Activated CD8-positive, alpha-beta memory T cell treated with anti-CD3 and anti-CD28 coated beads for 24 hours (primary cell): ENCODE results near the gene DENND4C.
"Not testable (repeated sequence)": the region's sequence is repeated elsewhere in the genome, so short reads cannot be mapped to it uniquely, and the experiment has no call there.

Experiments used
- DNase-seq: peaks from one replicate; pipeline ENCODE4 v3.0.0-alpha.2; 2020

DENND4C gene

GRCh38 chr9:19378164-19378563 is 147.7 kb downstream of the DENND4C start:
- no peak for DNase-seq

- DNase-seq, result no peak
These were observed 148.2 kb downstream of the DENND4C start for GRCh38 chr9:19378647-19379046.

GRCh38 chr9:19379283-19379682 is 148.8 kb downstream of the DENND4C start:
- DNase-seq, result peak; percentile 66

GRCh38 chr9:19379697-19380046 is 149.2 kb downstream of the DENND4C start:
- DNase-seq, result no peak

GRCh38 chr9:19380826-19381075 is 150.3 kb downstream of the DENND4C start:
- DNase-seq, result no peak

GRCh38 chr9:19381656-19382055 is 151.2 kb downstream of the DENND4C start:
- DNase-seq, result no peak

- DNase-seq, result not testable (repeated sequence)
These were observed 154.7 kb downstream of the DENND4C start for GRCh38 chr9:19385212-19385611.

- no peak for DNase-seq
These were observed 155.5 kb downstream of the DENND4C start for GRCh38 chr9:19385786-19386501.

GRCh38 chr9:19386502-19387044 is 156.1 kb downstream of the DENND4C start:
- no peak for DNase-seq

GRCh38 chr9:19387317-19387716 is 156.8 kb downstream of the DENND4C start:
- DNase-seq, result no peak

GRCh38 chr9:19389539-19389938 is 159.0 kb downstream of the DENND4C start:
- not testable (repeated sequence) for DNase-seq

- no peak for DNase-seq
These were observed 167.4 kb downstream of the DENND4C start for GRCh38 chr9:19397845-19398244.

GRCh38 chr9:19403231-19403630 is 172.7 kb downstream of the DENND4C start:
- not testable (repeated sequence) for DNase-seq

GRCh38 chr9:19404283-19405075 is 174.0 kb downstream of the DENND4C start:
- DNase-seq, result no peak

- no peak for DNase-seq
These were observed 175.3 kb downstream of the DENND4C start for GRCh38 chr9:19405771-19406170.

GRCh38 chr9:19408316-19408692 is 177.8 kb downstream of the DENND4C start:
- DNase-seq, result no peak

- peak; percentile 99 for DNase-seq
These were observed 178.4 kb downstream of the DENND4C start, which contains the start of gene ACER2 for GRCh38 chr9:19408693-19409400. ACER2 (plus strand) TSS chr9:19409009; CDS start chr9:19409085, 76 bp downstream.

GRCh38 chr9:19409401-19410194 is 179.1 kb downstream of the DENND4C start:
- DNase-seq, result no peak

GRCh38 chr9:19410195-19410503 is 179.7 kb downstream of the DENND4C start:
- no peak for DNase-seq

- no peak for DNase-seq
These were observed 180.1 kb downstream of the DENND4C start for GRCh38 chr9:19410594-19410993.

- DNase-seq, result no peak
These were observed 180.8 kb downstream of the DENND4C start for GRCh38 chr9:19411316-19411715.

GRCh38 chr9:19413456-19413855 is 183.0 kb downstream of the DENND4C start:
- not testable (repeated sequence) for DNase-seq

GRCh38 chr9:19416143-19416542 is 185.7 kb downstream of the DENND4C start:
- no peak for DNase-seq
